Stimulated activated CD8-positive, alpha-beta memory T cell treated with anti-CD3 and anti-CD28 coated beads, Interleukin-15, amount 100 ng/mL, for 4 hours (primary cell): ENCODE data around the gene HOXD10.

Source experiments
- DNase-seq, 2 donors: peaks; one replicate each; pipeline ENCODE4 v3.0.0-alpha.2; 2020; ENCODE audit warnings: low read depth in 2 of 2

The HOXD10 gene

GRCh38 chr2:176115883-176116813 lies at the start of gene HOXD10:
HOXD10 (plus strand) TSS chr2:176116778; CDS start chr2:176116834, 56 bp downstream.
- DNase-seq: no peak

- no peak for DNase-seq
Observed at GRCh38 chr2:176067589-176068418, 48.8 kb upstream of the HOXD10 start.

DNA sequence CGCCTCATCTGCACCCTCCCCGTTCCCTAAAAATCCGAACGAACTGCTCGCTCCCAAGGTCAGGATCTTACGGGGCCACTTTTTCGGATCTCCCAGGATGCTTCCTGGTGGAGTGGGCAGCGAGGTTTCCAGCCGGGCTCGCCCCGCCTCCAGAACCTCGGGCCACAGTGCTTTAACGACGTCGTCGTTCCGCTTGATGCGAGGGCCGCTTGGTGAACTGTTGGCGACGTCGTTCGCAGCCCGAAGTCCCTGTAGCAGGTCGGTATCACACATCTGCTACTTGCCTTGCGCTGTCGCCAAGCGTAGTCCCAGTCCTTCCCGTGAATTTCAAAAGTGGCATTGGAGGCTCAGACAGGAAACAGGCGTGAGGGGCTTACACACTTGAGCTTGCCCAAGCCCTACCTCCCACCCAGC lies 48.2 kb upstream of the HOXD10 start:
- no peak for DNase-seq

DNA sequence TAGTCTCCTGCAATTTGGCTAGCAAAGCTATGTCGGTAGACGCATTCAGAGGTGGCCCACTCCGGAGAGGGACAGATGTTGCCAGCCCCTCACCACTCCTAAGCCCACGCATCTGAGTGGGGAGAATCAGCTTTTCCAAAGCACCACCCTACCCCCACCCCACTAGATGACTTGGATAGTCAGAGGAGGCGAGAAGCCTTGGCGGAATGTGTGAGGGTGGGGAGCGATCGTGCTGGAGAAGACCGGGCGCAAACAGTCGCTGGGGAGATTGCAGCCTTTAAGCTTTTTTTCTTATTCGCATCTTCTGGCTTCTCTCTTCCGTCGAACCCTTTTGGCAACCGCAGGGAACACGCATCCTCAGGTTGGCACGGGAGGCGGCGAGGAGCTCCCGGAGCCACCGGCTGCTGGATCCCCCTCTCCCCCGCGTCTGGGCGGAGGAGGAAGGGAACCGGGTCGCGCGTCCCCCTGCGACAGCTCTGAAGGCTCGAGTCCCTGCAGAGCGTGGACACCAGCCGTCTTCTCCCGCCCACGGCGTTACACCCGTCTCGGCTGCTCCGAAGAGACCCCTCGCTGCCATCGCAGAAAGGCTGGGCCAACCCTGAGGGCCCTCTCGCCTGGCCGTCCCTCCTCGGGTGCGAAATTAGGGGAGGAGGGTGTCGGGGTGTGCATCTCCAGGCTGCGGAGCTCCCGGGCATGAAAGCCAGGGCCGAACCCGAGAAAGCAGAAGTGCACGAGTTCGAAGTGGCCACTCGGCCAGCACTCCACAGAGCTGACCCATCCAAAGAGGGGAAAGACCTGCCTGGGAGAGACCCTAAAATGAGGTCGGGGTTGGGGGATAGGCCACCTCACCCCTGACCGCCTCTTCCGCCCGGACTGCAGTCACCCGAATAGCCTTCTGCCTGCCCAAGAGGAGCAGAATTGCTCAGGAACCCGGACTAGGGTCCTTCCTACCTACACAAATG lies 45.0 kb upstream of the HOXD10 start:
- DNase-seq: no peak

- DNase-seq: no peak
Observed at GRCh38 chr2:176072292-176072669, 44.3 kb upstream of the HOXD10 start.

DNA sequence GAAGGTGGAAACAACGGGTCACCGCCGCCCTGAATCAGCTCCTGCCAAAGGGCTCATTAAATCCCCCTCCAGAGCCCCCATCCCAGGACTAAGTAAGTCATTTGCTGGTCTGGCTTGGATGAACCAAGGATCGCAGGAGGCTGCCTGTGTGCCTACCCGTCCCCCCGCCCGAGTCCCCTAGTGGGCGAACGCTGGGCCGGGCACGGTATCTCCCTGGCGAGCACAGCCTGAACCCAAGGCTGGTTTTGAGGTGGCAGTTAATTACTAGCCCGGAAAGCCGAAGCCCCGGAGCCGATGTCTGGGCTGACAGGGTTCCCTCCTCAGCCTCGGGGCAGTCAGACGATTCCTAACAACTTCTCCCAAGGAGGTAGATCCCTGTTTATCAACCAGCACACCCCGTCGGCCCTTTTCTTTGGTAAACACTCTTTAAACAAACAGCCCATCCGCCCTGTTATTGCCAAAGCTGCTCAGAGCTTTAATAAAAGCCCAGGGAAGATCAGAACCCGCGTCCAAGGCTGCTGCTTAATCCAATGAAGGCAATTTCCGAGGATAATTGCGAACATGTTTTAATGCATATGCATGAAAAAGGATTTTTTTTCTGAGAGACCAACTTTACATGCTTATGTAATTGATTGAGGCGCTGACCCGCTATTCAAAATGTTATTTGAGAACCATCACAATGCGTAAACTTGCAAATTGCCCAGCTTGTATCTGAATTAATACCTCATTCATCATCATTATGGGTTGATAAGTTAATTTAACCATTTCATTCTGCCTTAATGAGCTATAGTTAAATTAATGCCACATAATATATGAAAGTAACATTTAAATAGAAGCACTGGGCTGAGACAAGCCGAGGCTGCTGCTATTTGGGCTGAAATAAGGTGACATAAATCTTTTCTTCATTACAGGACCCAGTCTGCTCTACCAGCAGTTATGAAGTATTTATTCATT lies 43.4 kb upstream of the HOXD10 start:
- no peak for DNase-seq

DNA sequence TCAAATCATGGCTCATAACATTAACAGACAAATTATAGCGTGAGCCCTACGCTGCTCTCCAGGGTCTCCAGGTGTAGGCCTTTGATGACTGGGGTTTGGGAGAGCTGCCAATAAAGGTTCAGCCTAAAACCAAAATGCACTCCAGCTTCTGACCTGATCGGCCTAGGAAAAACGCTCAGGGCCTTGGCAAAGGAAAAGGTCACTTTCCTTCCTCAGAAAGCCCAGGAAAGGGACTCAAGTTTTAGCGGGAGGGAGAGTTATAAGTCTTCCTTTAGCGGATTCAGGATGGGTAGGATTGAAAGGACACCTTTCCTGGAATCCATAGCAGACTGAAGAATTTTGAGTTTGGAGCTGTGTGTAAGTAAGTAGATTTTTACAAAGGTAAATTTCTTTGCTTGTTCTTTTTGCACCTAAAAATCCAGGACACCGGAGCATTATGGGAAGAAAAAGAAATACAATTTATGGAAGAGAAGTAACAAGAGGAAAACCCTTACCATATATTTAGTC lies 41.6 kb upstream of the HOXD10 start:
- no peak for DNase-seq

- DNase-seq: no peak
Observed at GRCh38 chr2:176075481-176075880, 41.1 kb upstream of the HOXD10 start.

DNA sequence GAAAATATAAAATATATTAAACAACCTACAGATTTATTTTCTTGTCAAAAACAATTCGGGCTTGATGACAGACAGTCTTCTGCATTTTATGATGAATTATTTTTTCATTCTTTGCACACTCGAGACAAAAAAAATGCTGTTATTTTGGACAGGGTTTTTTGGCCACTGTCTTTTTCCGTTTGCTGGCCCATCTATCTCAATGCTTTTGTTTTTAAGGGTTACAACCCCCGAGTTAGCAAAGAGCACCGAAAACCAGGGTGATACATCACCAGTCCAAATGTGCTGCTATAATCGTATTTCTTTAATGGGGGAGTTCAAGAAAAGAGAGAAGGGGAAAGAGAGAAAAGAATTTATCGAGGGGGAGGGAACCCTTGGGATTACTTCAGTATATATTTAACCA lies 40.5 kb upstream of the HOXD10 start:
- no peak for DNase-seq

- no peak for DNase-seq
Observed at GRCh38 chr2:176076796-176077195, 39.8 kb upstream of the HOXD10 start.

DNA sequence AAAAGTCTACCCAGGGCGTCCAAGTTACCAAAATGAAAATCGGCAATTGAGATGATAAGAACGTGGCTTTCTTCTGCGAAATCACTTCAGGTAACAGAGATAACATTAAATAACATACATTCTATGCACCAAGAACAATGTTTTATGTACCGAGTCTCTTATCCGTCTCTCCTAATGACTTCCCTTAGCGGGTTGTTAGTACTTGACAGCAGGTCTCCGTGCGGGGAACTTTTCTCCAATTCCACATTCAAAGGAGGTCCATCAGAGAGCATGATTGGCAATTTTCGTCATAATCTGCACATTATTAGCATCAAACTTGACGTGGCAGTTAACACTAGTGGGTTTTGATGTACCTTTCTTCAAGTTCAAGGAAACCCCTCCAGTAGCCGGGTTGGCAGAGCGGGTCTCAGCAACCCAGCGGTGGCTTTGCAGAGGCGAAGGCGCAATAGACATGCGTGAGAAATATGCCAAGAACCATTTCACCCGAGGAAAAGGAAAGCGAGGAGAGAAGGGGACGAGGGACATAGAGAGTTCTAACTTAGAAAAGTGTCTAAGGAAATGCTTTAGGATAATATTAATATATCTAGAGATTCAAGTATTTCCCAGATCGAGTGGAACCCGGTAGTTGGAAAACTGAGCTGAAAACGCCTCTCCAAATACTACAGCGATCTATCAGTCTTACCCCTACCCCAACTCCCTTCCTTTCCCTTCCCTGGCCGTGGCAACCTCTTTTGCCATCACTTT lies 37.9 kb upstream of the HOXD10 start:
- no peak for DNase-seq

GRCh38 chr2:176079285-176079830 lies 37.2 kb upstream of the HOXD10 start:
- DNase-seq: no peak

DNA sequence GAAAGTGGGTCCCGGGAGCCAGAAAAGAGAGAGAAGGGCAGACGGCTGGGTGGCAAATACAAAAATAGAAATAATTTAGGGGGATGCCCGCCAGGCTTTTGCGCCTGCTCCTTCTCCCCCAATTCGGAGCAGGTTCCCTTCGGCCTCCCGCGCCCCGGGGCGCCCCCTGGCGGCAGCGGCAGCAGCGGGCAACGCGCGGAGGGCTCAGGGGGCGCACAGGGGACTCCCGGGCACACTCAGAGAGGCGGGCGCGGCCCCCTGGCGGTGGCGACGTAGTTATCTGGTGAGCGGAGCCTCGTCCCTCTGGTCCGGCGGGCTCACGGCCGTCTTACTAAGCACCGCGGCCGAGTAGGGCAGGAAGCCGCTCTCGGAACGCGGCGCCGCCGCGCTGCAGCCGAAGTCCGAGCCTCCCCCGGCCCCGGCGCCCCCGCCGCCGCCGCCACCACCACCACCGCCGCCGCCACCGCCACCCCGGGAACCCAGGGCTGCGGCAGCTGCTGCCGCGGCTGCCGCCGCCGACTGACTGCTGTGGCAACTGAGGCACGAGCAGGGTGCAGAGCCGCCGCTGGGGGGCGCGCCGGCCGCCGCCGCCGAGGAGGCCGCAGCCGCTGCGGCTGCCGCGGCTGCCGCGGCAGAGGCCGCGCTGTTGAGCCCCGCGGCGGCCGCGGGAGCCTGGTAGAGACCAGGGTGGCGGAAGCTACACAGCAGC lies 36.6 kb upstream of the HOXD10 start:
- no peak for DNase-seq

- no peak for DNase-seq
Observed at GRCh38 chr2:176080540-176081375, 35.8 kb upstream of the HOXD10 start.

DNA sequence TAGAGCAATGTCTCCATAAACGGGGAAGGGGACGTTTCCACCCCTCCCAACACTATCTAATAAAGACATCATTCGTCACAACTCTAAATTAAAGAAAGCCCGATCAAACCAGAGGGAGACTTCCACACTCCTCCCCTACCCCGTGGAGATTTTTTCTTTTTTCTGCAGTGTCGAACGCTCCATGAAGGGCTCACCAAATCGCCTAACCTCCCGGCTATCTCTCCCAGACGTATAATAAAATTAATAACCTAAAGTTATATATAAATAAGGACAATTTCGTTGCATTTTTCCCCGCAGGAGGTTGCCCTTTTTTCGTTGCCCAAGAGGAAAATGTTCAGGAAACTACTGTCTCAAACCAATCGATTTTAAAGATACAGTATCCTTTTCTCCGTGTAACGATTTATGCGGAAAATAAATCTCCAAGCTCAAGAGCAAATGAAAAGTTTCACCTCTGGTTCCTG lies 35.2 kb upstream of the HOXD10 start:
- no peak for DNase-seq

GRCh38 chr2:176081837-176082524 lies 34.6 kb upstream of the HOXD10 start:
- no peak for DNase-seq

DNA sequence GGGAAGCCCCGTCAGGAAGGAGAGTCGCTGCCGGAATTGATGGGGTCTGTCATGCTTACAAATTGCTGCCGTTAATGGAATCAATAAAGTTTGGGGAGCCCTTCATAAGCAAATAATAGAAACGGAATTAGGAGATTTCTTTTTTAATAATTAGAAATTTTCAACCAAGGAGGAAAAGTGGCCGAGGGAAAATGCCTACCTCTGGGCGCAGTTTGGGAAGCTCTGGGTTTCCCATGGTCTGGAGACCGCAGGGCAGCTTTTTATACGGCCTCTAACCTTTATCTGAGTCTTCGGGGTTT lies 34.1 kb upstream of the HOXD10 start:
- no peak for DNase-seq
